OCI-LY7 (cell line): ENCODE results near the gene GIMAP8.

Experiments
- EZH2phosphoT487 ChIP-seq: fragments of 200-600 bp; sonication (generic); IDR thresholded peaks from 2 replicates; pipeline ENCODE4 v1.6.1; 2018; ENCODE audit warnings: low read depth, borderline replicate concordance, mild to moderate bottlenecking, mixed run types, antibody characterized with exemption, low read length, moderate library complexity, mixed read lengths
- TF ChIP-seq, protein P1 (sequence below): fragments of 200-600 bp; sonication (generic); conservative IDR thresholded peaks from 2 replicates; pipeline ENCODE4 v1.5.1; 2014; ENCODE audit warnings: mild to moderate bottlenecking, antibody characterized with exemption, low read length, moderate library complexity, mixed read lengths

DNA sequence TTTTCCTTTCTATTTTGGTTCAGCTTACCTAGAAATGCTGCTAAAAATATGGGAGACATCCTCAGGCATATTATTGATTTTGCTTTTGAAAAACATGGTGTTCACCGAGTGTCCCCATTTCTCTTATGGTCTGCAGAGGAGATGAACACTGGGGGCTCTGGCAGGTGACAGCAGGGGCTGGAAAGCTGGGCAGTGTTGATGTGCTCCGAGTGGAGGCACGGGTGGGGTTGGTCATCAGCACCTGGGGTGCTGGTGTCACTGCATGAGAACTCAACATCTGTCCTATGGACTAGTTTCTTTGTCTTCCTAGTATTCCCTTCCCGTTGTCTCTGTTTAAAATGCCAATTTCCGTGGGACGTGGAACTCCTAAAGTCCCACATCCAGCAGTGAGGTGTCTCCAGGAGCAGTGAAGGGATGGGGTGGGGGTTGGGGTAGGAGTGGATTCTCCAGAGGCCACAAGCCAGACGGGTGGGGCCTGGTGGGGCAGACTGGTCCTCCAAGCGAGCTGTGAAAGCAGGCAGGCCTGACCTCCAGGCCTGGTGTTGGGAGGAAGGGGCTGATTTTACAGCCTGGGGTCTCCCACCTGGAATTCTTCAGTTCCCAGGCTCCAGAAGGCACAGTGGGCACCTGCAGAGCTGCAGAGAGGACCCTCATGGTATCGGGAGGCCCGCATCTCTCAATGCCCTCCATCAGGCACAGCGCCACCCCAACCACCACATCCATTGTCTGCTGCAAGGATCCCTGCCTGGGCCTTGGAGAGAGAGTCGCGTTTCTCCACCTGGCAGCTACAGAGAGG, 46.9 kb upstream of the GIMAP8 start:
- TF ChIP-seq, protein P1, sequence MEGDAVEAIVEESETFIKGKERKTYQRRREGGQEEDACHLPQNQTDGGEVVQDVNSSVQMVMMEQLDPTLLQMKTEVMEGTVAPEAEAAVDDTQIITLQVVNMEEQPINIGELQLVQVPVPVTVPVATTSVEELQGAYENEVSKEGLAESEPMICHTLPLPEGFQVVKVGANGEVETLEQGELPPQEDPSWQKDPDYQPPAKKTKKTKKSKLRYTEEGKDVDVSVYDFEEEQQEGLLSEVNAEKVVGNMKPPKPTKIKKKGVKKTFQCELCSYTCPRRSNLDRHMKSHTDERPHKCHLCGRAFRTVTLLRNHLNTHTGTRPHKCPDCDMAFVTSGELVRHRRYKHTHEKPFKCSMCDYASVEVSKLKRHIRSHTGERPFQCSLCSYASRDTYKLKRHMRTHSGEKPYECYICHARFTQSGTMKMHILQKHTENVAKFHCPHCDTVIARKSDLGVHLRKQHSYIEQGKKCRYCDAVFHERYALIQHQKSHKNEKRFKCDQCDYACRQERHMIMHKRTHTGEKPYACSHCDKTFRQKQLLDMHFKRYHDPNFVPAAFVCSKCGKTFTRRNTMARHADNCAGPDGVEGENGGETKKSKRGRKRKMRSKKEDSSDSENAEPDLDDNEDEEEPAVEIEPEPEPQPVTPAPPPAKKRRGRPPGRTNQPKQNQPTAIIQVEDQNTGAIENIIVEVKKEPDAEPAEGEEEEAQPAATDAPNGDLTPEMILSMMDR: no peak
- no peak for TF ChIP-seq EZH2phosphoT487
